Heart right ventricle (tissue), 16 donors: ENCODE data around the gene MICALL2. TPM values are rescaled to one million over a fixed set of nuclear protein-coding genes. Genes with fewer than 3 reads are reported as not detected.
"Not testable (repeated sequence)": the region's sequence is repeated elsewhere in the genome, so short reads cannot be mapped to it uniquely, and the experiment has no call there.

ENCODE experiments used
- ATAC-seq, 8 donors: fragments of 200-7000 bp; cut with Tn5 transposase; one replicate each; pipeline ENCODE4 v1.9.1; 2020; ENCODE audit warnings: mild to moderate bottlenecking in 8 of 8, moderate library complexity in 8 of 8, moderate number of reproducible peaks in 1 of 8
- DNase-seq, 2 donors: peaks; one replicate each; pipeline ENCODE4 v3.0.0-alpha.2; 2020
- H3K27ac ChIP-seq, 10 donors: fragments of 200-600 bp; sonication (generic) in 2 of 10; one replicate each; pipeline versions ENCODE4 v1.5.0 to v1.8.0; 2020 to 2022; ENCODE audit warnings: mild to moderate bottlenecking in 3 of 10
- H3K27me3 ChIP-seq, 7 donors: fragments of 200-600 bp; one replicate each; pipeline ENCODE4 v1.8.0; 2021 to 2022; ENCODE audit warnings: mild to moderate bottlenecking in 2 of 7
- H3K36me3 ChIP-seq, 9 donors: fragments of 200-600 bp; sonication (generic) in 1 of 9; one replicate each; pipeline versions ENCODE4 v1.5.0 to v1.8.0; 2020 to 2022; ENCODE audit warnings: mild to moderate bottlenecking in 2 of 9
- H3K4me1 ChIP-seq, 9 donors: fragments of 200-600 bp; sonication (generic) in 1 of 9; one replicate each; pipeline versions ENCODE4 v1.5.0 to v1.8.0; 2020 to 2022; ENCODE audit warnings: mild to moderate bottlenecking in 4 of 9
- H3K4me3 ChIP-seq, 10 donors: fragments of 200-600 bp; sonication (generic) in 2 of 10; one replicate each; pipeline versions ENCODE4 v1.5.0 to v1.8.0; 2020 to 2022; ENCODE audit warnings: mild to moderate bottlenecking in 7 of 10, moderate library complexity in 2 of 10
- H3K9me3 ChIP-seq, 11 donors: fragments of 200-600 bp in 10 of 11; sonication (generic) in 2 of 11; one replicate each; pipeline versions ENCODE4 v1.5.0 to v1.8.0; 2013 to 2022; ENCODE audit warnings: mild to moderate bottlenecking in 2 of 11, control low read depth in 1 of 11, moderate library complexity in 1 of 11
- CTCF ChIP-seq, 9 donors: fragments of 200-600 bp; sonication (generic) in 2 of 9; IDR thresholded peaks; one replicate each; pipeline versions ENCODE4 v1.5.0 to v1.8.0; 2021 to 2022; ENCODE audit warnings: antibody characterized with exemption in 9 of 9, mild to moderate bottlenecking in 5 of 9, moderate library complexity in 1 of 9
- WGBS, 2 donors: extraction: QIAGEN DNeasy Blood & Tissue Kit; methylation state at CpG; one replicate each; pipeline ENCODE4 v1.1.7; 2013; ENCODE audit warnings: inconsistent platforms in 1 of 2; 5-methylcytosine and 5-hydroxymethylcytosine counted together
- intact Hi-C, 10 donors: fragments of 100-400 bp; cut with DNase I; formaldehyde crosslinking; loops; one replicate each; pipeline versions ENCODE4 v1.11.1 to v1.14.2; 2022
- polyA plus RNA-seq, 2 donors: library from polyadenylated mRNA; stranded (reverse); fragments of 200-250 nt; gene quantifications; one replicate each; pipeline ENCODE4 v1.2.3, GENCODE V29; 2013
- total RNA-seq, 10 donors: library from RNA; stranded (reverse); fragmentation: NEBNext Ultra II Directional in 3 of 10; extraction: Animal tissue kit (Norgen Biotek cat#: 25700) in 3 of 10; gene quantifications; one replicate each; pipeline versions ENCODE4 v1.2.1 to v1.2.4, GENCODE V29; 2021 to 2023
- donor health status: Arrhythmogenic right ventricular cardiomyopathy.
- donor health status: ischemic (EF 13 %, LVEDD 7.1; RV severe dilation, severe dysfunction).
- donor health status: healthy with polysubstance abuse.
- donor health status: DM: no; HTN: yes; CAD: no.
- donor health status: DM: no; HTN: no; CAD: no.
- donor health status: ischemic (EF 25% LVEDD 6.9; RV normal size, moderate dysfunction).
- donor health status: ischemic (EF 25% LVEDD 5.7; RV mildly dilated, moderate dysfunction).
- donor health status: healthy.
- donor health status: DM: yes; HTN: yes; CAD: no.
- donor health status: Ischemic cardiomyopathy.
- donor health status: ischemic (EF 35%, LVEDD 5.7; RV mildly dilated, moderate dysfunction).
- donor health status: nonischemic (EF 11% LVEDD 7.7; RV severe dilation, severe dysfunction).
- donor health status: DM: yes; HTN: yes; CAD: no.
- donor health status: PGD.
- donor health status: ischemic (EF 29% LVEDD 5.4; RV normal size, mild dysfunction).
- donor health status: nonischemic (EF 23%, LVEDD 6.1; RV moderate dilation, normal function).

The MICALL2 gene
- total and polyA plus RNA-seq, 12 donors = 4.6 to 38.3 (median 8.7) TPM

GRCh38 chr7:1444214-1444924 is 14.9 kb downstream of the MICALL2 start:
- Histone ChIP-seq H3K27me3 (no peaks in the 10 kb centered on the region), H3K9me3 (no peaks in the 10 kb centered on the region), H3K36me3 (peaks cover 0 to 39% (median 0%) of the 10 kb centered on the region in 9 donors), H3K4me1 (peaks cover 0 to 3% (median 0%) of the 10 kb centered on the region in 9 donors), H3K27ac (no peak overlapping the region), H3K4me3 (no peak overlapping the region)
- DNase-seq = no peak
- intact Hi-C loops = no loop called here
- TF ChIP-seq CTCF (IDR thresholded peaks at IDR 0.05) = no peak
- ATAC-seq = no peak
- WGBS, 2 donors = 93 to 94% methylated on average over 34 to 45 of the region's 45 CpGs

- H3K27me3 ChIP-seq, H3K4me1 ChIP-seq, ATAC-seq, intact Hi-C loops, H3K4me3 ChIP-seq, DNase-seq, H3K27ac ChIP-seq, H3K9me3 ChIP-seq: not testable (repeated sequence)
- peaks cover 0 to 45% (median 0%) of the 10 kb centered on the region in 9 donors for H3K36me3 ChIP-seq
- 96% methylated on average over 18 to 26 of the region's 42 CpGs for WGBS, 2 donors
Measured at GRCh38 chr7:1443587-1444200, 15.6 kb downstream of the MICALL2 start.

- ATAC-seq (no peak), DNase-seq (no peak)
- TF ChIP-seq CTCF (IDR thresholded peaks at IDR 0.05) = no peak
- Histone ChIP-seq H3K27ac (no peak overlapping the region), H3K36me3 (peaks cover 0 to 56% (median 0%) of the 10 kb centered on the region in 9 donors), H3K27me3 (no peaks in the 10 kb centered on the region), H3K9me3 (no peaks in the 10 kb centered on the region), H3K4me3 (no peak overlapping the region), H3K4me1 (peaks cover 0 to 2% (median 0%) of the 10 kb centered on the region in 9 donors)
- 92 to 95% methylated on average over 20 of the region's 20 CpGs for WGBS, 2 donors
- intact Hi-C loops = no loop called here
Measured at GRCh38 chr7:1442355-1443124, 16.7 kb downstream of the MICALL2 start.

- WGBS, 2 donors = 90 to 94% methylated on average over 40 to 41 of the region's 41 CpGs
- intact Hi-C loops = no loop called here
- Histone ChIP-seq H3K4me1 (no peaks in the 10 kb centered on the region), H3K9me3 (no peaks in the 10 kb centered on the region), H3K27ac (no peak overlapping the region), H3K27me3 (no peaks in the 10 kb centered on the region), H3K4me3 (no peak overlapping the region), H3K36me3 (peaks cover 0 to 64% (median 0%) of the 10 kb centered on the region in 9 donors)
- TF ChIP-seq CTCF (IDR thresholded peaks at IDR 0.05) = no peak
- no peak for DNase-seq
- ATAC-seq = no peak
Measured at GRCh38 chr7:1441615-1442354, 17.5 kb downstream of the MICALL2 start.
